ENCODE data around the gene ADAMTS6.
"Not testable (repeated sequence)": the region's sequence is repeated elsewhere in the genome, so short reads cannot be mapped to it uniquely, and the experiment has no call there.

Gene ADAMTS6

DNA sequence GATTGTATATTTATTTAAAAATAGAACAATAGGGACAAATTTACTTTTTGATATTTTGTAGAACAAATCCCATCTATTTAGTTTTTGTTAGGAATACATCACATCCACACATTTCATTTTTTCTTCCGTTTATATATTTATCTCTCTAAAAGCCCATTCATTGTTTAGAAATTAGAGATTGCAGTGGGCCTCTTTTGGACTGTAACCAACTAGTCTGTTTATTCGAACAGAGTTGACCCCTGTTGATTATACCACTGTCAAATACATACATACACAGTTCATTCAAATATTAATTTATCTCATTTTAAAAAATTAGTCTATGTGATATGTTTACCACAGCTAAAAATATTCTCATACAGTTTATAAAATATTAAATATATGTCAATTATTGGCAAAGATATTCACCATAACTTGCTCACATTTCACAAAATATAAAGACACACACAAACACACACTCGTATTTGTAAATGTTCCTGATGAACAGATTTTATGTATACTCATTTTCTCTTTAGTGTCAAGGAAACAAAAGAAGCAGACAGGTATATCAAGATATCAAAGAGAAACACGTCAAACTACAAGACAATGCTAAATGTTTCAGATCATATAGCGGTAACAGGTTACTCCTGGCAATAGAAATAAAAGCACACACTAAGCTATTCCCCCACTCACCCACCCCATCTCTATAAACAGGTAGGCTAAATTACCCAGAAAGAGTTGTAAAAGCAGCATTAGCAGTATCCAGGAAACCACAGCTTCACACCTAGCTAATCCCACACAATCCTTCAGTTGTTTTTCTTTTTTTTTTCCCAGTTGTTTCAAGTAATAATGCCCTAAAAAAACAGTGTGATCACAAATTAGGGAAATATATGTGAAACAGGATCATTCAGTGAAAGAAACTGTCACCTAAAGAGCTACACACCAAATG, 283.9 kb downstream of the ADAMTS6 start:
- no peak for DNase-seq (ENCODE audit: low spot score)

DNA sequence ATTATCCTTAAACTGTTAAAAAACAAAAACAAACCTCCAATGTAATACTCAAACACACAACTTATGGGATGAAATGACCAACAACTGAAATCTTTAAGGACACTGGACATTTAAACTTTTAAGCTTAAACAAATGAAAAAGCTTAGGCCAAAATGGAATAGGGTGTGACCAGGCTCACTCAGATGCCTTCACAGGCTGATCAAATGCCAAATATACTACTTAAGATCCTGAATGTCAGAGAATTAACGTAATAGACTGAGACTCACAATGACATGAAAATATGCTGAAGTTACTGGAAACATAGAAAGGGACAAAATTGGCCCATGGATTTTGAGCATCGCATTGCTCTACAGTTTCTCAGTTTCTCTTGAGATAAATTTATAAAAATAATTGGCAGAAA, 286.8 kb downstream of the ADAMTS6 start:
- no peak for DNase-seq (ENCODE audit: low spot score)

DNA sequence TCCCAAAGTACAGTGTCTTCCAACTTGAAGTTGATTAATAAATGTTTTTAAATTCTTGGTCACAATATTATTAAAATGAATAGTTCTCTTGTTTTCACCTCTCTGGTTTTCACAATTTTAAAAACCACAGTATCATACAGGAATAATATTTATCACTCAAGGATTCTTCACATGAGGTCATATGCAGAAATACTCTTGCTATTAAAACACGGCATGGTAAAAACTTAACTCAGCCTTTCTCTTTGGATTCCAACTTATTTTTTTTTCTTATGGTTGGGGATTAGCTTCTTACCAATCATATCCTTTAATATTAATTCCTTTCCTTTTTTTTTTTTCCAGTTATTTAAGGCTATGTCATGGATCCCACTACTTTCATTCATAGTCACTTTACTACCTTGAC, 289.4 kb downstream of the ADAMTS6 start:
- no peak for DNase-seq (ENCODE audit: low spot score)

DNA sequence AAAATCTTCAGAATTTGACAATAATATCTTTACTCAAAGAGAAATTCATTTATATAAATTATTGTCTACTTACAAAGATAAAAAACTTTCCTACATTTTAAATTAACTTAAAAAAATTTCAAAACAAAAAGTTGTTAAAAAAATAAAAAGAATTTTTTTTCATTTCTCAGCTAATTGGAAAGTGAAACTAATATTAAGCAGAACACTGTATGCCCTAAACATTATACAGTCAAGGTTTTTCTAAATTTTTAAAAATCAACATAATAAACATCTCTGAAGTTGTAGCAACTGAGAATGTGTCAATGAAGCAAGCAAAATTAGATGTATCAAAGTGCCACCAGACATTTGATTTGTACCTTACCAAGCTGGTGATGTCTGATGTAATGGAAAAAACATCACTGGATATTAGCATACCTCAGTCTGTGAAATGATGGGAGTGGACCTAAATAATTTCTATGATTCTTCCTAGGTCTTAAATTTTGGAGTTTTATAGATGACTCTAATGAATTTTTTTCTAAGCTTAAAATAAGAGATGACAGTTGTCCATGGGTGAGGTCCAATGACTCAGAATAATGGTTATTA, 290.1 kb downstream of the ADAMTS6 start:
- DNase-seq (ENCODE audit: low spot score) = no peak

DNA sequence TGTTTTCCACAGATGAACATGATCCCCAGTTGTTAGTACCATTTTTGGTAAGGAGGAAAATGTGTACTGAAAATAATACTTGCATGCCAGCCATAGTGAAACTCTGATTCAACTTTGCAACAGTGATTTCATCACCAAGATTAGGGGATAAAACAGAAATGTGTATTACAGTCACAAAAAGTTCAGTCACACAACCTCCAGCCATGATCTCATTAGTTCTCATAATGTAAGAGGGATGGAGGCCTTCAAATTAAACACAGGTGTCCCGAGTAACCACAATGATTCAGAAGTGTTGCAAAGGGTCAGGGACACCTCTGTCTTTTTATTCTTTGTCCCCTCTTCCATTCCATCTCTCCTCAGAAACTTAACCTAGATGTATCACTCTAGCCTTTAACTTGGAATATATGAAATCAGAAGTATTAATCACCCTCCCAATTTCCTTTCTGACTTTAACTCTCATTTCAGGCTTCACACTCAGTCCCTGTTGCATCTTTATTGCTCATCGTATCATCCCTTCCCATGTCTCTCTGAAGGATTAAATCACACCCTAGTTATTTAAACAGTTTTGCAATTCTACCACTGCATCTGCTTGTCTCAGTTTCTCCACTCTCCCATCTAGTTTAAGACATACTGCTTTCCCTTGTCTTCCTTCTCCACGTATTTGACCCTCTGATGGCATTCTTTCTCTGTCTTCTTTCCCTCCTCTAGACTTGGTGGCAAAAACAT, 291.2 kb downstream of the ADAMTS6 start:
- DNase-seq (ENCODE audit: low spot score) = no peak

DNA sequence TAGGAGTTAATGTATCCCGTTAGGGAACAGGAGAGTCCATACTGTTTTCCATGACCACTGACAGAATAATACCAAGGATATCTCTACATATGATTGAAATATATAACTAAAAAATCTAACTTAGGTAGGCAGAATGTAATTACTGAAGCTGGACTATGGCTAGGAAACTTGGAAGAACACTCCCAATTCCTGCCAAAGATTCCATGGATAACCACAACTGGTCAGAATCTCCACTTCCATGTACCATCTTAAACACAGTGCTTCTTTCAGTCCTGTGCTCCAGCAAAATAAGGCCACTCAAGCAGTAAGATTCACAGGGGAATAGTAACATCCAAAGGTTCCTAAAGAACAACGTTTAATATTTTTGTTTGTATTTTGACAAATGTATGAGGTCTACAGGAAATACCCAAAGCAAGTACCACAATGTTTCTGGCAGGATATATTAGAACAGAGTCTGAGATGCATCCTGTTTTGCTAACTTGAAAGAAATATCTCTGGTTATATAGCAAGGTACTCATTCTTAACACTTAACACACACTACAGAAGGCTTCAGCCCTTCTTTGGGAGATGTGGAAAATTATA, 295.0 kb downstream of the ADAMTS6 start:
- DNase-seq (ENCODE audit: low spot score) = no peak

DNA sequence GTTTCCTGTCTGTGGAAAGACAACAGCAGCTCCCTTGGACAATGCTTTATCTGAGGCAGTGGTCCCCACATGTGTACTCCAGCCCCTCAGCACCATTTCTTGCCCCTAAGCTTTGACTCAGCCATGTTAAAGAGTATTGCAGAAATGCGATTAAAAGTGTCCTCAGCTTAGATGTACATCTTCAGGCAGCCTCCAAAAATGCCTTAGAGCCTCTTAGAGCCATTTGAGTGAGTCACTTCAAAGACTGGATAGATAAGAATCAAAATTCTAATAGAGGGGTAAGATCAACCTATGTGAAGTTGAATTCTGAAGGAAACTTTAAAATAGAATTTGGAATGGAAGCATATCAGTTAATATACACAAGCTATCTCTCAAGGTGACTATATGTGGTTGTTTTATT, 296.3 kb downstream of the ADAMTS6 start:
- DNase-seq (ENCODE audit: low spot score) = no peak

DNA sequence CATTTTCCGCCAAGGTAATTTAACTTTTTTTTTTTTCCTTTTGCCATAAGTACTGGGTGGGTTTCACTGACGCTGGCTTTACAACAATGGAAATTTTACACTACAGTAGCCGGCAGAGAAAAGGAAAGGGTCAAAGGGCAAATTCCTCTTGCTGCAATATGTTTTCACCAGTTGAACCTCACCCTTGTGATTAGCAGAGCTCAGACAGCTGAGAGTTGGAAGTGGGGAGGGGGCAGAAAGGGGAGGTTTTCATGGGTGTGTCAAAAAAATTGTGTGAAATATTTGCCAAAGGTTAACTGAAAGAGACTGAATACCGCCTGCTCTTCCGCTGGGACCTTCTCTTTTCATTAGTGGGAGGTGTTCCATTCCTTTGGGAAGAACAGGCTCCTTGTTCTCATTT, 296.9 kb downstream of the ADAMTS6 start:
- no peak for DNase-seq (ENCODE audit: low spot score)

DNA sequence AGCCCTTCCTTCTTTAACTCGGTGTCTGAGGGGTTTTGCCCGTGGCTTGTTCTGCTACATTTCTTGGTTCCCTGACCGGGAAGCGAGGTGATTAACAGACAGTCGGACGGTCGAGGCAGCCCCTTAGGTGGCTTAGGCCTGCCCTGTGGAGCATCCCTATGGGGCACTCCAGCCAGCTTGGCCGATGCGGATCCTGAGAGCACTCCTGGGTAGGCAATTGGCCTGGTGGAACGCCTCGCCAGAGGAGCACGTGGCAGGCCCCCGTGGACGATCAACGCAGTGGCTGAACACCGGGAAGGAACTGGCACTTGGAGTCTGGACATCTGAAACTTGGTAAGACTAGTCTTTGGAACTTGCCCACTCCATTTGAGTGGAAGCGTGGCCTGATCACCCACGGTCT, 307.5 kb downstream of the ADAMTS6 start:
- not testable (repeated sequence) for DNase-seq (ENCODE audit: low spot score)

DNA sequence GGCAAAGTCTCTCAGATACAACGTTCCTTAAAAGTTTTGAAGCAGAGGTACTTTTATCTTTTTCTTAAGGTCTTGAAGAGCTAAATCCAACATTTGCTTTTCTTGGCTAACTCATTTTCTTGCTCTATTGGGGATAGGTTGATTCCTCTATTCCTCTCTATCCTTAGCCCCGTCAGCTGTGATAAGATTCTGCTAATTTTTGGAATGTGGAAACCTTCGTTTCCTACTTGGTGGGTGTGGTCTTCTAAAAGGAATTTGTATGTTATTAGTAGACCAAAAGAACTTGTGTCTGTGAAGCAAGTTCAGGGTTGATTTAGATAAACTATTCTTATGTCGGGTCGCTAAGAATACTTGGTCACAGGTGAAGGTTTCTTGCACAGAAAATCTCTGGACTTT, 308.6 kb downstream of the ADAMTS6 start:
- DNase-seq (ENCODE audit: low spot score) = no peak

DNA sequence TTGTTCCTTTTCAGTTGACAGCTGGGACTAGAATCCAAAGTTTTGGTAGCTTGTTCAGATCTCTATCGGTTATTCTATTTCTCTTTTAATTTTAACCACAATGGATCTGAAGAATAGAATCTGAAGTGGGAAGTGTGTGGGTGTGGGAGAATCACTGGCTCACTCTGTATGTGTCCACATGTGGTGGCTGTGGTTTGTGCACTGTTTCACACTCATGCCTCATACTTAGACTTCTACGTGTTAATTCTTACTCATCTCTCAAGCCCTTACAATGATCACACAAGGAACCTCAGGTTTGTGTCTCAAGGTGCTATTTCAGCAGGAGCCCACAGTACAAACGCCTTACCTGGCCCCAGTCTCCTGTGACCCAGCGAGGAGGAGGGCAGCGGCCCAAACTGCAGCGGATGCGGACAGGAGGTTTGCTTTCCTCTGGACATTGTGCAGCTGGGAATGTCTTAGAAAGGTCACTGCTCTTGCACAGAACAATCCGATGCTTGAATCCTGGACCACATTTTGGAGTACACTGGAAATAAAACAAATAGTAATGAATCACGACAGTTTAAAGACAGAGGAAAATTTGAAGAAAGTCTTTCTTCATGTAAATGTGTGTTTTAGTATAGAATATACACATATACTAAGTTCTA, 309.1 kb downstream of the ADAMTS6 start:
- DNase-seq (ENCODE audit: low spot score) = no peak

DNA sequence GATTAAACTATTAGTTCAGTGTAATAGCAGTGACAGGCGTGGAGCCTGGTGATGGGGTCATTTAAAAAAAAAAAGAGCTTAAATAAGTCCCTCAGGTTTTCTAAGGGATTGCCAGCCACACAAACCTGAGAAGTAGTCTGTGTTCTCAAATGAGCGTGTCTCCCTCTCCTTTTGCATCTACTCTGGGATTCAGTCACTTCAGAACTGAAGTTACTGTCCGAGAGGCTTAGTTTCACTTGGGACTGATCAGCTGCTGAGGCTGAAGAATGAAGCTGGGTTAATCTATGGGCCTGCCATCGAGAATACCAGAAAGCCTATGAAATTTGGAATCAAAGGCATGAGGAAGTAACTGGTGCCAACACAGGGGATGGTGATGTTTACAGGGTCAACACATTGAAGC, 310.1 kb downstream of the ADAMTS6 start:
- DNase-seq (ENCODE audit: low spot score) = no peak

DNA sequence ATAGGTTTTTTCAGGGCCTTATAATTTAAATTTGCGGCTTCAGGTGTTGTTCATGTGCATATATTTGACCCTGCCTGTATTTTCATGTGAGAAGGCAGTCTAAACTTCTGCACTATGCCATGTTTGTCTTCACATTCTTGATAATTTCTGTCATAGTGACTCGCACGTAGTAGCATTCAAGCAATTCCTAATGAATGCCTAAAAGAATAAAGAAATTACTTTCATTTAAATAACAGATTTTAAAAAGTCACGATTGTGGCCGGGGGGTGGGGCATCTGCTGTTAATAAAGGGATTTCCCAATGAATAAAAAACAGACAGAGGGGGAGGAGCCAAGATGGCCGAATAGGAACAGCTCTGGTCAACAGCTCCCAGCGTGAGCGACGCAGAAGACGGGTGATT, 318.0 kb downstream of the ADAMTS6 start:
- no peak for DNase-seq (ENCODE audit: low spot score)

DNA sequence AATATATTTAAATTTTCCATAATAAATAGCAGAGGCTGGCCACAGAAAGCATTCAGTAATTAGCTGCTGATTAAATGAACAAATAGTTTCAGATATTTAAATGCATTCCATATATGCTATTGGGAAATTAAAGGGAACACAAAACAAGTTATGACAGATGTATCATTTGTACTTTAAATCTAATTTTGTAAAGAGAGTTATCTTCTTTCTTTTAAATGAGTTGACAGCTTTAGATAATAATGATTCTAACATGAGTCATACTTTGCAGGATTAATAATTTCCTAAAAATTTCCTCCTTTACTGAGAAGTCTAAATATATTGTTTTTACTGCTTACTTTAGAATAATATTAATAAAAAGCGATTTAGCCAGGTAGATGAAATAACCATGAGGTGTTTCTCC, 320.1 kb downstream of the ADAMTS6 start:
- DNase-seq (ENCODE audit: low spot score) = no peak

DNA sequence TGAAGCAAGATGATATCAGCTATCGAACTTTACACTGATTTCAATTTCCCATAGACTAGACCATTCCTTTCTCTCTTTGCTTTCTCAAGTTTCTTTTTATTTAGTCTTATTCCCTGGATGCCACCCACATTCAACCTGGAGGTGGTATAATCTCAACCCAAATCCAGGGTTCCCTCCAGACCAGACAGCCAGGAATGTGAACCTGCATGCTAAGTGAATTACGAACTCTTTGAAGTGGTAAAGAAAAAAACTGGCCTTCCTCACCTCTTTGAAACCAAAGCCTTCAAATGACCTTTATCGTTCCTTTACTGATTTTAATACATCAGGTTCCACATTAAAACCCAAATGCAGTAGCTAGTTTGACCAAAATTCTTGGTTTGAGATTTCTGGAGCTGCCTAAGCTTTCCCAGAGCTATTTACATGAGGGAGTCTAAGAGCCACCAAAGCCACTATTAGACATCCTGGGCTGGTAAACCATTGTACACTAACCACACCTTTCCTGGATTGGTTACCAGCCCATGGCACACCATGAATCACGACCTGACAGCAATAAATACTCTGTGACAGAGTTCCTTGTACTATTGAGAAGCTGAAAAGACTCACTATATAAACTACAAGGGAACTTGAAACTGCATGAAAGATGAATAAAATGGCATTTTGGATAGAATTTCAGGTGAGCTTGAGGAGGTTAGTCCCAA, 323.7 kb downstream of the ADAMTS6 start:
- no peak for DNase-seq (ENCODE audit: low spot score)

DNA sequence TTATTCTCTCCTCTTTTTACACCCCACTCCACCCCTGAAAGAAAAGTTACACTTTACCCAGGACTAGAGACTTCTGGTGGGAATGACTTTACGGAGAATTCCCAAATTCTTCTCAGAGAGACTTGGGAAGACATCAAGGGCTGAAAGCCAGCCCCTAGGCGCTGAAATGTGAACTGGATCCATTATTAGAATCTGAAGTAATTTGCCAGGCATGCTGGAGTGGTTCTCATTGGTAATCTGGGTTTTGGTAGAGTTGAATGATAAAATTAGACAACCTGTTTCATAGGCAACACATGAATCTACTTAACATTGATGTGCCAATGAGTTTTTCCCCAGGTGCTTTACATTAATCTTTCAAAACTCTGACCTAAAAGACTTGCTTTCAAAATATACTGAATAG, 324.8 kb downstream of the ADAMTS6 start:
- DNase-seq (ENCODE audit: low spot score) = no peak

DNA sequence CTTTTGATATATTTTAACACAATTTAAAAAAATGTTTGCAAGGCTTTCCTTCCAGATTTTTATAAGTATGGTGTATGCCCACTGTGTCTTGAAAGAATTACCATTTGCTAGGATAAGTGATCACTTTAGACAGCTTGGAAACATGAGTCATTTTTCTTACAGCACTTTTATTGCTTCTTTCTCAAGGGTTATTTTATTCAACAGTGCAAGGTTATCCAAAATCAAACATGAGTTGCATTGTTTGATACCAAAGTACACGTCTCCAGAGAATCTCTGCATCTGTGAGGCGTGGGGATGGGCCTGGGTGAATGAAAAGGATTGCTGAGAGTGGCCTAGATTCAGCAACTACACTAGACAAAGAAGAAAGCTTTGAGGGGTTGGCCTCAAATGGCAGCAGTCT, 329.6 kb downstream of the ADAMTS6 start:
- no peak for DNase-seq (ENCODE audit: low spot score)

DNA sequence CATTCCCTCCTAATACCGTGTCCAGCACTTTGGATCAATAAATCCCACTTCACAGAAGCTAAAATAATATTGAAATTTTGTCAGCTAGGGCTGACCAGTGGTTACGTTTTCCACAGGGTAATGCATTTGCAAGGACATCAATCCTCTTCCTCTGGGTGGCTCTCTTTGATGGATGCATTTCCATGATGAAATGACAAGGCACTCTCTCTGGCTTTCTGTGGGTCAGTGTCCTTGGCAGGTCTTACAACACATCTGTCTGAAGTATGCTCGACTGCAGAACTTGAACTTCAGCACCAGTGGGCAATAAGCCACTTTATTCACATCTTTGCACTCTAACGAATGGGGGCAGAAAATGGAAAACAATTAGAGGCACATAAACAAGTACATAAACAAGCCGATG, 330.1 kb downstream of the ADAMTS6 start:
- no peak for DNase-seq (ENCODE audit: low spot score)

DNA sequence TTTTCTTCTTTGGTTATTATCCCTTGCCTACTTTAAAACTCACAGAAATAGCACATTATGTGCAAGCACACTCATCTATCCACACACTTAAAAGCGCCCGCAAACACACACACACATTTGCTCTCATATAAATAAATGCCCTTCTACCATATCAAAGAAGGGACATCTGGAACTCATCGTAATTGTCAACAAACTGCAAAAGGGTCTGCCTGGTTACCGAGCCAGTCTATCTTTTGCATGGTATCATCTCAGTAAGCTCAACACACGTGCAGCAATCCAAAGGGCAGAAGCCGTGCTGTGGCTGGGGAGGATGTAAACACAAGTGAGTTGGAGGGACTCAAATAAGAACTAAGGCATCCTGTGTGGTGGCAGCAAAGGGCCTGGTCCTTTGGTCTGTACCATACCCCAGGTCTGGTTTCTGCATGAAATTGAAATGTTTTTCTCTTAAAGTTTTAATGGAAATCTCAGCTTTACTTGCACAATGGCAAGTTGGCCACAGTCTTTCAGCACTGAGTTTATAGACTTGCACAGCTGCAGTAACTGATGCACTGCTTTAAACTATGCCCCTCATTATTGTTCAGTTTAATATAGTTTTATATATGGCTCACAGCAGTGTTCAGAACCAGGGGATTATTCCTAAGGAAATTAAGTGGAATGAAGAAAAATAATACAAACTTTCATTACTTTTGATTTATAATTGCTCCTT, 331.0 kb downstream of the ADAMTS6 start:
- no peak for DNase-seq (ENCODE audit: low spot score)

DNA sequence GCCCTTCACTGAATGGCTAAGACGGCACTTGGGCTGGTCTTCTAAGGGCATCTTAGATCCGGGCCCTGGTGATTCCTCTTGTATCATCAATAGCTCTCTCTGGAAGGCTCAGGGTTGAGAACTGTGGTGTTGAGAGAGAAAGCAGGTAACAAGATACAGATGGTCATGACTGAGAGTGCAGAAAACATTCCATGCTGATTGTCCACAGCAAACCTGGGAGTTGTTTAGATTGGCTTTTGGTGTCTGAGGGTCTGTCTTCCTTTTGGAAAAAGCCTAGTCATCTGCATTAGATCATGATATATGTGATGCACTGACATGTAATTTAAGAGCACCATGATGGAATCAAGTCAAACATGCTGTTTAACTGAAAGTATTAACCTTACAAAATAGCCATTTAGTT, 331.9 kb downstream of the ADAMTS6 start:
- DNase-seq (ENCODE audit: low spot score) = no peak
